HG03060 (cell line): ENCODE results near the gene PDE6C.

Experiments used
- ATAC-seq: cut with Tn5 transposase; IDR thresholded peaks from one replicate; pipeline ENCODE4 v1.9.1; 2021; ENCODE audit warnings: low read depth, moderate number of reproducible peaks; ENCODE audit not compliant: unreplicated experiment

Gene PDE6C

GRCh38 chr10:93612311-93612710, at the start of gene PDE6C:
Gene PDE6C, plus strand, starts transcription at chr10:93612537. Its CDS starts 189 bp downstream, at chr10:93612726.
- no peak for ATAC-seq

- no peak for ATAC-seq
Measured at GRCh38 chr10:93565446-93565845, 46.9 kb upstream of the PDE6C start.

GRCh38 chr10:93566435-93567276, 45.7 kb upstream of the PDE6C start, which contains the start of gene FFAR4:
Gene FFAR4, plus strand, starts transcription at chr10:93566665. Its CDS starts 56 bp downstream, at chr10:93566721.
- no peak for ATAC-seq

- ATAC-seq, result no peak
Measured at GRCh38 chr10:93567277-93568104, 44.8 kb upstream of the PDE6C start.

- no peak for ATAC-seq
Measured at GRCh38 chr10:93568105-93568390, 44.3 kb upstream of the PDE6C start.

GRCh38 chr10:93570383-93570782, 42.0 kb upstream of the PDE6C start:
- no peak for ATAC-seq

- ATAC-seq, result no peak
Measured at GRCh38 chr10:93572606-93573005, 39.7 kb upstream of the PDE6C start.

GRCh38 chr10:93573051-93573909, 39.1 kb upstream of the PDE6C start:
- no peak for ATAC-seq

GRCh38 chr10:93573924-93574323, 38.4 kb upstream of the PDE6C start:
- no peak for ATAC-seq

GRCh38 chr10:93576888-93577287, 35.4 kb upstream of the PDE6C start:
- ATAC-seq, result no peak

- no peak for ATAC-seq
Measured at GRCh38 chr10:93577565-93577964, 34.8 kb upstream of the PDE6C start.

GRCh38 chr10:93579089-93579488, 33.2 kb upstream of the PDE6C start:
- ATAC-seq, result no peak

- no peak for ATAC-seq
Measured at GRCh38 chr10:93579985-93580711, 32.2 kb upstream of the PDE6C start.

- no peak for ATAC-seq
Measured at GRCh38 chr10:93580828-93581227, 31.5 kb upstream of the PDE6C start.

GRCh38 chr10:93584445-93584844, 27.9 kb upstream of the PDE6C start:
- no peak for ATAC-seq

GRCh38 chr10:93589648-93590562, 22.4 kb upstream of the PDE6C start:
- ATAC-seq, result no peak

- no peak for ATAC-seq
Measured at GRCh38 chr10:93590638-93591037, 21.7 kb upstream of the PDE6C start.

- ATAC-seq, result no peak
Measured at GRCh38 chr10:93591065-93591808, 21.1 kb upstream of the PDE6C start.
